Activated T-helper 1 cell treated with anti-CD3 and anti-CD28 coated beads, Interleukin-2, amount 50 U/mL, for 16 hours (primary cell): Measurements from ENCODE around the gene CYP26C1.
A peak's percentile ranks its signal among the peaks of the same experiment; 100 is the strongest.

Experiments used
- DNase-seq, 2 donors: peaks; one replicate each; pipeline ENCODE4 v3.0.0-alpha.2; 2020; ENCODE audit warnings: low read depth in 1 of 2, low spot score in 1 of 2

CYP26C1 gene

DNA sequence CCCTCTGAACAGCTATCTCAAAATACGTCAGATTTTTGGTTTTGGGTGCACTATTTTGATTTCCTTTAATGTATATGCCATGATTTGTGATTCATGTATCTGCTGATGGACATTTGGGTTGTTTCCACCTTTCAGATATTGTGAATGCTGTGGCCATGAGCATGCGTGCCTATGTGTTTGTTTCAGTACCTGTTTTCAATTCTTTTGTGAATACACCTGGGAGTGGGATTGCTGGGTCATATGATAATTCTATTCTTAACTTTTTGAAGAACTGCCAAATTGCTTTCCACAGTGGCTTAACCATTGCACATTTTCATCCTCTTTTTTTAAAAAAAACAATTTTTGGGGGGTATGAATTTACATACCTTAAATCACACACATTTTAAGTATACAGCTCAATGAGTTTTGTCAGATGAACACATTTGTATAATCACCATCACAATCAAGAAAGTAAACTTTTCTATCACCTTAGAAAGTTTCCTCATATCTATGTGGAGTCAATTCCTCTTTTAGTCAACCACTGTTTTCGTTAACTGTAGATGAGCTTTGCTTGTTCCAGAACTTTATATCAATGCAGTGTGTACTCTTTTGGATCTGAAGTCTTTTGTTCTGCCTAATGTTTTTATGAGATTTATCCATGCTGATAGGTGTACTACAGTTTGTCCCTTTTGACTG, 50.0 kb downstream of the CYP26C1 start:
- no peak for DNase-seq

DNA sequence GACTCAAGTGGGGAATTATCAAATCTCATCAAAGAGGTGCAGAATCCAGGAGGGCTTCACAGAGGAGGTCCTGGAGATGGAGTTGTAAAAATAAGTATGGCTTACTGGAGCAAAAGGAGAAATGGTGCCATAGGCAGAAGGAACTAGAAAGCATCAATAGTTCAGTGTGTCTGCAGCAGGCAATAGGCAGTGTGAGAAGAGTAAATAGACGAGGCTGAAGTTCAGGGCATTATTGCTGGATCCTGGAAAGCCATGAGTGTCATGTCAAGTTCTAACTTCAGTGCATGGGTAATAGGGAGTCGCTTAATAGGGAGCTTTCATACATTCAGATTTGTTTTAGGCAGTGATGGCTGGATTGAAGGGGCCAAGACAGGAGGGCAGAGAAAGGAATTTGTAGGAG, 52.4 kb downstream of the CYP26C1 start:
- no peak for DNase-seq

DNA sequence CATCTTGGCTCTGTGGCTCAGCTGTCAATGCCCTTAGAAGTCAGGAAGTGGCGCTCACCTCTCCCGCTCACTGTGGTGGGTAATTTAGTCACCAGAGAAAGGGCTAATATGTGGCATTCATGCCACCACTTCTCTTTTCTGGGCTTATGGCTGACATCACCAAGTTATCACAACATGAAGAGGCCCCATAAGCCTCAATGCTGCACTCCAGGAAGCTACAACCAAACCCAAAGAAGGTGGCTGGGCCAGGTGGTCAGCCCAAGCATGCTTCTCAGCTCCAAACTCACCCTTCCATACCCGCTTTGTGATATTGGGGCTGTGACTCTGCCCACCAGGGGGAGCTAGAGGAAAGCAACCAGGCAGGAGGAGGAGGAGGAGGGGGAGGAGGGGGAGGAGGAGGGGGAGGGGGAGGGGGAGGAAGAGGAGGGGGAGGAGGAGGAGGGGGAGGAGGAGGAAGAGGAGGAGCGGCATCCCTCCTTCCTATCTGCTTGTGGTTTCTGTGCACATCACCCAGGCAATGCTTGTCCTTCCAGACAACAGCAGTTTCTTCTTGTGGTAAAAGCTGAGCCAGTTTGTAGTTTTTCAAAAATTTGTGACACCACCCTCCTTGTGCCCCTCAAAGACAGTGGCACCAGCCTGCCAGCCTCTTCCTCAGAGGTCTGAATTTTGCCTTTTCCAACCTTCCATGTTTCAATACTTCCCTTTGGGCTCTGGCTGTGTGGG, 55.2 kb downstream of the CYP26C1 start:
- peak; percentile 45 to 53 for DNase-seq
